T-helper 2 cell treated with Interferon-gamma antibody and Interleukin-4, amounts not matched to agents 5 μg/mL and 100 μg/mL, for 36 hours (primary cell): ENCODE results near the gene PDLIM5.

Source experiments
- DNase-seq: peaks from one replicate; pipeline ENCODE4 v3.0.0; 2021; ENCODE audit warnings: low spot score
- H3K27ac Mint-ChIP-seq: one replicate; pipeline ENCODE4 v1.8.0; 2021; ENCODE audit warnings: mild to moderate bottlenecking, mixed read lengths
- H3K27me3 Mint-ChIP-seq: one replicate; pipeline ENCODE4 v1.8.0; 2021; ENCODE audit warnings: low read depth, mixed read lengths
- H3K36me3 Mint-ChIP-seq: one replicate; pipeline ENCODE4 v1.8.0; 2021; ENCODE audit warnings: low read depth, mixed read lengths
- H3K4me1 Mint-ChIP-seq: one replicate; pipeline ENCODE4 v1.8.0; 2021; ENCODE audit warnings: low read depth, mixed read lengths
- H3K4me3 Mint-ChIP-seq: one replicate; pipeline ENCODE4 v1.8.0; 2022; ENCODE audit warnings: mild to moderate bottlenecking, moderate library complexity, mixed read lengths
- H3K9me3 Mint-ChIP-seq: one replicate; pipeline ENCODE4 v1.8.0; 2021; ENCODE audit warnings: mixed read lengths

PDLIM5 gene

DNA sequence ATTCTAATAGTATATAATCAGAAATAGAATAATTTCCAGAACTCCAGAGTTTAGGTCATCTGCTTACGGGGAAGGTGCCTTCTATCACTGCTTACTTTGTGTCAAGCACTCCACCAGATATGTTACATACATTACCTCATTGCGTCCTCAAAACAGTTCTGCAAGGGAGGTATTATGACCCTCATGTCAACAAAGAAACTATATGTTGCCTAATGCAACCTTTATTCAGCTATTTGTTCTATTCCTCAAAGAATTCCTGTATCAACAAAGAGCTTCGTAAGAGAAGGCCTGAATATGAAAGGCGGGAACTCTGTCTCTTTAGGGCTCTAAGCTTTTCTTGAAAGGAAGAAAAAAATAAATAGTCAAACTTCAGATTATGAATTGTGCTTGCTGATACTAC is 114.7 kb downstream of the PDLIM5 start:
- Mint-ChIP-seq H3K27ac (no peak overlapping the region), H3K4me3 (no peak overlapping the region), H3K36me3 (no peaks in the 10 kb centered on the region), H3K9me3 (no peaks in the 10 kb centered on the region), H3K4me1 (peaks cover 11% of the 10 kb centered on the region), H3K27me3 (no peaks in the 10 kb centered on the region)
- no peak for DNase-seq

GRCh38 chr4:94567811-94568210 is 116.1 kb downstream of the PDLIM5 start:
- DNase-seq, result no peak
- no peak overlapping the region for H3K4me3 Mint-ChIP-seq
- no peaks in the 10 kb centered on the region for H3K27me3 Mint-ChIP-seq
- no peaks in the 10 kb centered on the region for H3K9me3 Mint-ChIP-seq
- no peak overlapping the region for H3K27ac Mint-ChIP-seq
- H3K36me3 Mint-ChIP-seq, result no peaks in the 10 kb centered on the region
- peaks cover 7% of the 10 kb centered on the region for H3K4me1 Mint-ChIP-seq

DNA sequence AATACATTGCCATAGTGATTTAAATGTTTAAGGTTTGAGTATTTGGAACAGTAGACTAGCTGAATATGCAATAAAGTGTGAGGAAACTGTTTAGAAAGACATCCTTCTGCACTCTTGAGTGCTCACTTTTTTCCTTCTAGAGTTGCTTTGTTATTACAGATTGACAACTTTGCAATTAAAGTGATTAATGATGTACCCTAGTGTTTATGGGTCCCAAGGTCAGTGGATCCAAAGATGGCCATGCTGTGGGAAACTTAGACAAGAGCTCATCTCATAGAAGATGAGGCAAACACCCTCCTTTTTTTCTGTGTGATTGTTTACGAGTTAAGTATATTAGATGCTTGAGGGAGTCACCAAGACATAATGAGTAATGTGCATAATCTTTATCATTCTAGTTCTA is 118.8 kb downstream of the PDLIM5 start:
- no peak overlapping the region for H3K4me3 Mint-ChIP-seq
- H3K9me3 Mint-ChIP-seq, result no peaks in the 10 kb centered on the region
- no peak overlapping the region for H3K27ac Mint-ChIP-seq
- peaks cover 7% of the 10 kb centered on the region for H3K4me1 Mint-ChIP-seq
- DNase-seq, result no peak
- H3K36me3 Mint-ChIP-seq, result no peaks in the 10 kb centered on the region
- H3K27me3 Mint-ChIP-seq, result no peaks in the 10 kb centered on the region

- no peak overlapping the region for H3K4me3 Mint-ChIP-seq
- H3K36me3 Mint-ChIP-seq, result no peaks in the 10 kb centered on the region
- H3K4me1 Mint-ChIP-seq, result peaks cover 7% of the 10 kb centered on the region
- H3K9me3 Mint-ChIP-seq, result no peaks in the 10 kb centered on the region
- H3K27ac Mint-ChIP-seq, result no peak overlapping the region
- no peak for DNase-seq
- H3K27me3 Mint-ChIP-seq, result no peaks in the 10 kb centered on the region
Observed at GRCh38 chr4:94571298-94571697, 119.6 kb downstream of the PDLIM5 start.

DNA sequence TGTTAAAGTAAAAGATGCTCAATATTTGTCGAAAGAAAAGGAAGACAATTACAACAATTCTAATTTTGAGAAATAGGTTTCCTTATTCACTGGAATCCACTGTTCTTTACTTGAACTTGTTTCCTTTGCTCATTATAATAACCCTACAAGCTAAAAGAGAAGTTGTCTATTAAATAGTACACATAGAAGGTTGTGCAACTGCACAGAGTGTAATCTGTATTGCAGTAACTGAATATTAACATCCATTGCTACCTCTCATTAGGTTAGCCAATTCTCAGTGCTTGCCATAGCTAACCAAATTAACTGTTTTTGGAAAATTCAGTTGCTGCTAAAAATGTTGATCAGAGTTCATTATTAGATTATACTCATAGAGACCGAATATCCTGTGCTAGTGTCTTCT is 120.0 kb downstream of the PDLIM5 start:
- Mint-ChIP-seq H3K4me3 (no peak overlapping the region), H3K27me3 (no peaks in the 10 kb centered on the region), H3K36me3 (no peaks in the 10 kb centered on the region), H3K9me3 (no peaks in the 10 kb centered on the region), H3K4me1 (peaks cover 7% of the 10 kb centered on the region), H3K27ac (no peak overlapping the region)
- no peak for DNase-seq

- no peak for DNase-seq
- Mint-ChIP-seq H3K4me1 (no peaks in the 10 kb centered on the region), H3K27me3 (no peaks in the 10 kb centered on the region), H3K36me3 (no peaks in the 10 kb centered on the region), H3K27ac (no peak overlapping the region), H3K4me3 (no peak overlapping the region), H3K9me3 (no peaks in the 10 kb centered on the region)
Observed at GRCh38 chr4:94574050-94574449, 122.3 kb downstream of the PDLIM5 start.

GRCh38 chr4:94574616-94575015 is 122.9 kb downstream of the PDLIM5 start:
- DNase-seq, result no peak
- Mint-ChIP-seq H3K36me3 (no peaks in the 10 kb centered on the region), H3K4me3 (no peak overlapping the region), H3K9me3 (no peaks in the 10 kb centered on the region), H3K27me3 (no peaks in the 10 kb centered on the region), H3K4me1 (no peaks in the 10 kb centered on the region), H3K27ac (no peak overlapping the region)

DNA sequence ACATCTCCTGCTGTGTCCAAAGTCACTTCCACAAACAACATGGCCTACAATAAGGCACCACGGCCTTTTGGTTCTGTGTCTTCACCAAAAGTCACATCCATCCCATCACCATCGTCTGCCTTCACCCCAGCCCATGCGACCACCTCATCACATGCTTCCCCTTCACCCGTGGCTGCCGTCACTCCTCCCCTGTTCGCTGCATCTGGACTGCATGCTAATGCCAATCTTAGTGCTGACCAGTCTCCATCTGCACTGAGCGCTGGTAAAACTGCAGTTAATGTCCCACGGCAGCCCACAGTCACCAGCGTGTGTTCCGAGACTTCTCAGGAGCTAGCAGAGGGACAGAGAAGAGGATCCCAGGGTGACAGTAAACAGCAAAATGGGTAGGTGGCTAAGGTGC is 123.9 kb downstream of the PDLIM5 start:
- Mint-ChIP-seq H3K27me3 (no peaks in the 10 kb centered on the region), H3K9me3 (no peaks in the 10 kb centered on the region), H3K36me3 (no peaks in the 10 kb centered on the region), H3K4me3 (no peak overlapping the region), H3K4me1 (no peaks in the 10 kb centered on the region), H3K27ac (no peak overlapping the region)
- no peak for DNase-seq

- H3K27me3 Mint-ChIP-seq, result no peaks in the 10 kb centered on the region
- H3K4me1 Mint-ChIP-seq, result no peaks in the 10 kb centered on the region
- H3K27ac Mint-ChIP-seq, result no peak overlapping the region
- DNase-seq, result no peak
- H3K36me3 Mint-ChIP-seq, result no peaks in the 10 kb centered on the region
- no peaks in the 10 kb centered on the region for H3K9me3 Mint-ChIP-seq
- H3K4me3 Mint-ChIP-seq, result no peak overlapping the region
Observed at GRCh38 chr4:94576210-94576609, 124.5 kb downstream of the PDLIM5 start.

DNA sequence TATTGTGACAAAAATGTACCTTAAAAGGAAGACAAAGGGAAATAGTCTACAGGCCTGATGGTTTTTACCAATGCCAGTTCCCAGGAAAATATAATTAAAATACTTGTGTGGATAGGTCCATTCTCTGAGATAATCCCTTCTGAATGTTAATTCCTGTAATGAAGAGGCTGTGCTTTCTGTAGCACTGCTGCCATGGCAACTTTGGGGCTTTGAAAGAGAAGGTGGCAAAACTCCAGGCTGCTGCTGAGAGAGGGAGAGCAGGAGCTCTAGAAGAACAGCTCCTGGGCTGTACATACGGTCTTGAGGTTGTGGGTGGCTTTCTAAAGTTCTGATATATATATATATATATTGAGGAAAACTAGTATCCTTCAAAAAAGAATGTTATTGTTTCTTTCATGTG is 125.4 kb downstream of the PDLIM5 start:
- Mint-ChIP-seq H3K9me3 (no peaks in the 10 kb centered on the region), H3K27ac (no peak overlapping the region), H3K4me3 (no peak overlapping the region), H3K27me3 (no peaks in the 10 kb centered on the region), H3K36me3 (no peaks in the 10 kb centered on the region), H3K4me1 (no peaks in the 10 kb centered on the region)
- no peak for DNase-seq

GRCh38 chr4:94578195-94578594 is 126.5 kb downstream of the PDLIM5 start:
- Mint-ChIP-seq H3K4me1 (no peaks in the 10 kb centered on the region), H3K4me3 (no peak overlapping the region), H3K27me3 (no peaks in the 10 kb centered on the region), H3K36me3 (no peaks in the 10 kb centered on the region), H3K9me3 (no peaks in the 10 kb centered on the region), H3K27ac (no peak overlapping the region)
- no peak for DNase-seq

DNA sequence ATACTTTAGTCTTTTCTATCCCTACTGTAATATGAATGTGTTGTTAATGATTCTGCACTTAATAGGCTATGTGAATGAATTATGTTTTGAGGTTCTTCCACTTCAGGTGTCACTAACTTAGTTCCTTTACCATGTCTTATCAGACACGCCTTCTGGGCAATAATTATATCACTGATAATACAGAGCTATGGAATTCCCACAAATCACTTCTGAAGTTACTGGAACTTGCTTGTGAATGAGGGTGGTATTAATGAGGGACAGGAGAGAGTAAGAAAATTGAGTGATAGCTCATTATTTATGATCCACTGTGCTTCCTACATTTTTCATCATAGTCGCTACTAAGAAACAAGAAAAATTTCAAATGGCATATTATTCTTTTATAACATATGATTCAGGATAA is 130.0 kb downstream of the PDLIM5 start:
- Mint-ChIP-seq H3K27ac (no peak overlapping the region), H3K4me1 (no peaks in the 10 kb centered on the region), H3K27me3 (no peaks in the 10 kb centered on the region), H3K4me3 (no peak overlapping the region), H3K9me3 (no peaks in the 10 kb centered on the region), H3K36me3 (no peaks in the 10 kb centered on the region)
- no peak for DNase-seq

DNA sequence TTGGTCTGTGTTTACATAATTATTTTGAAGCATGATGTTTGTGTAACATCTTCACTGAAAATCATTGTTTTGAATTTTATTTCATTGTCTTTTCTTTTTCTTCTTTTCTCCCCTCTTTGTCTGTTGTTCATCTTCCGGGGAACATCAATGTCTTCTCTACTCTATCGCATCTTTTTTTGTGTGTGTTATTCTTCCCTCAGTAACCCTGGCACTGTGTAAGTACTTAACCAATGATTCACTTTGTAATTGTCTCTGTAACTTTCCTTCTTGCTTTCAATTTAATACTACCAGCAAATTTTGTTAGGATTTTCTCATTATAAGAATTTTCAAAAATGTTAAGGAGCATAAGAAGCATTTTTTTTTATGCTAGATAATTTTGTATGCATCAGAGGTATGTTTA is 130.8 kb downstream of the PDLIM5 start:
- H3K27ac Mint-ChIP-seq, result no peak overlapping the region
- no peak overlapping the region for H3K4me3 Mint-ChIP-seq
- H3K36me3 Mint-ChIP-seq, result no peaks in the 10 kb centered on the region
- H3K4me1 Mint-ChIP-seq, result no peaks in the 10 kb centered on the region
- DNase-seq, result no peak
- H3K27me3 Mint-ChIP-seq, result no peaks in the 10 kb centered on the region
- H3K9me3 Mint-ChIP-seq, result no peaks in the 10 kb centered on the region

DNA sequence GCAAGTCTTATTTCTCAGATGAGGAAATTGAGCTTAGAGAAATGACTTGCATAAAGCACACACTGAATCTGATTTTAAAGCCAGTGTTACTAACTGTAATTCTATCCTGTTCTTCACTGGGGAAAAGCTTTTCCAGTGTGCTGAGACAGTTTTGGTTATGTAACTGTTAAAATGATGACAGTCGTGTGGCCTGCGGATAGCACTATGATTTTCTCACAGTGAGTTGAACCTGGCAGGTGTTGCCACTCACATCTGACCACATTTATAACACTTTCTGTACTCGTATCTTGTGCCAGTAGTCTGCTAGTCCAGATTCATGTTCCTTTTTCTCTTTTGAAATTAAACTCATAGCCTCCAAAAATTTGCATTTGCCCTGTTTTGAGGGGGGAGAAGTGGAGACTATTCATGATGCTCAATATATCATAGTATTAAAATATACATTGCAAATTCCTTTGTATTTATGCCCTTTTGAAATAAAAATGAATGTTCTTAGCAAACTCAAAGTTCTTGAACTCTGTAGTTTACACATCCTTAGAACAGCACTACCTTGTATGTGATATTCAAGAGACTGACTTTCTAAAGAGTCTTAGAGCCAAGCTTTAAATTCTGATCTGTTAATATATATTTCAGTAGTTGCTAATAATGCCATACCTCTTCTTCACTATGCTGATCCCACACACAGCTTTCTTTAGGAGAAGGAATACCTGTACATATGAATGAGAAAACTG is 132.3 kb downstream of the PDLIM5 start:
- no peaks in the 10 kb centered on the region for H3K36me3 Mint-ChIP-seq
- no peaks in the 10 kb centered on the region for H3K4me1 Mint-ChIP-seq
- no peak for DNase-seq

More for the DNA sequence above, 132.3 kb downstream of the PDLIM5 start:
- H3K9me3 Mint-ChIP-seq, result no peaks in the 10 kb centered on the region
- no peaks in the 10 kb centered on the region for H3K27me3 Mint-ChIP-seq
- no peak overlapping the region for H3K4me3 Mint-ChIP-seq
- no peak overlapping the region for H3K27ac Mint-ChIP-seq
